Erythroblast (primary cell): ENCODE results near the gene SAMD4B.

ENCODE experiments used
- GATA1 ChIP-seq: IDR thresholded peaks from 2 replicates; pipeline ENCODE4 v1.6.1; 2011; ENCODE audit warnings: low read depth, mild to moderate bottlenecking, control low read depth, low read length, moderate library complexity
- POLR2A ChIP-seq: IDR thresholded peaks from 2 replicates; pipeline ENCODE4 v1.6.1; 2011; ENCODE audit warnings: mild to moderate bottlenecking, low read length

- TF ChIP-seq POLR2A (no peak), GATA1 (no peak)
Observed at GRCh38 chr19:39333507-39333906, 8.7 kb upstream of the SAMD4B start.
